ENCODE measurements around the gene DDX10. TPM values are rescaled to one million over a fixed set of nuclear protein-coding genes. Genes with fewer than 3 reads are reported as not detected.

The DDX10 gene
- total RNA-seq, 1 donor from 2014 or later, result 34.7 TPM

DNA sequence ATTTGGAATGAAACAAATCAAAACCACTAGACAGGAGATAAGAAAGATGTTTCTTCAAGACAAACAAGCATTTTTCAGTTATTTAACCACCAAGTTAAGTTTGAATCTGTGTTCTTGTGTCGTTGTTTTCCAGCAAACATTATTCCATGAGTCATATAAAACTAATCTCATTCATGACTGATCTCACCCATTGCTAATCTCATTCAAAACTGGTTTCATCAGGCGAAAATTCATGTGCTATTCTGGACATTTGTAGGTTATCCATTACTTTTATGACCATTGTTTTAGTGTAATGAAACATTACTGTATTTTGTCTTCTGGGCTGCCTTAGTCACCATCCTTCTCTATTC is 221.8 kb downstream of the DDX10 start:
- no peak for DNase-seq (ENCODE audit: extremely low spot score, unreplicated experiment)
- H3K4me3 Mint-ChIP-seq, result no peak overlapping the region
- no peaks in the 10 kb centered on the region for H3K27me3 Mint-ChIP-seq
- no peak overlapping the region for H3K27ac Mint-ChIP-seq
- H3K9me3 Mint-ChIP-seq, result no peaks in the 10 kb centered on the region
- H3K36me3 Mint-ChIP-seq, result no peaks in the 10 kb centered on the region
- TF ChIP-seq, protein P1, sequence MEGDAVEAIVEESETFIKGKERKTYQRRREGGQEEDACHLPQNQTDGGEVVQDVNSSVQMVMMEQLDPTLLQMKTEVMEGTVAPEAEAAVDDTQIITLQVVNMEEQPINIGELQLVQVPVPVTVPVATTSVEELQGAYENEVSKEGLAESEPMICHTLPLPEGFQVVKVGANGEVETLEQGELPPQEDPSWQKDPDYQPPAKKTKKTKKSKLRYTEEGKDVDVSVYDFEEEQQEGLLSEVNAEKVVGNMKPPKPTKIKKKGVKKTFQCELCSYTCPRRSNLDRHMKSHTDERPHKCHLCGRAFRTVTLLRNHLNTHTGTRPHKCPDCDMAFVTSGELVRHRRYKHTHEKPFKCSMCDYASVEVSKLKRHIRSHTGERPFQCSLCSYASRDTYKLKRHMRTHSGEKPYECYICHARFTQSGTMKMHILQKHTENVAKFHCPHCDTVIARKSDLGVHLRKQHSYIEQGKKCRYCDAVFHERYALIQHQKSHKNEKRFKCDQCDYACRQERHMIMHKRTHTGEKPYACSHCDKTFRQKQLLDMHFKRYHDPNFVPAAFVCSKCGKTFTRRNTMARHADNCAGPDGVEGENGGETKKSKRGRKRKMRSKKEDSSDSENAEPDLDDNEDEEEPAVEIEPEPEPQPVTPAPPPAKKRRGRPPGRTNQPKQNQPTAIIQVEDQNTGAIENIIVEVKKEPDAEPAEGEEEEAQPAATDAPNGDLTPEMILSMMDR (conservative IDR thresholded peaks at IDR 0.05), result no peak
- peaks cover 22% of the 10 kb centered on the region for H3K4me1 Mint-ChIP-seq (ENCODE audit: unreplicated experiment)

DNA sequence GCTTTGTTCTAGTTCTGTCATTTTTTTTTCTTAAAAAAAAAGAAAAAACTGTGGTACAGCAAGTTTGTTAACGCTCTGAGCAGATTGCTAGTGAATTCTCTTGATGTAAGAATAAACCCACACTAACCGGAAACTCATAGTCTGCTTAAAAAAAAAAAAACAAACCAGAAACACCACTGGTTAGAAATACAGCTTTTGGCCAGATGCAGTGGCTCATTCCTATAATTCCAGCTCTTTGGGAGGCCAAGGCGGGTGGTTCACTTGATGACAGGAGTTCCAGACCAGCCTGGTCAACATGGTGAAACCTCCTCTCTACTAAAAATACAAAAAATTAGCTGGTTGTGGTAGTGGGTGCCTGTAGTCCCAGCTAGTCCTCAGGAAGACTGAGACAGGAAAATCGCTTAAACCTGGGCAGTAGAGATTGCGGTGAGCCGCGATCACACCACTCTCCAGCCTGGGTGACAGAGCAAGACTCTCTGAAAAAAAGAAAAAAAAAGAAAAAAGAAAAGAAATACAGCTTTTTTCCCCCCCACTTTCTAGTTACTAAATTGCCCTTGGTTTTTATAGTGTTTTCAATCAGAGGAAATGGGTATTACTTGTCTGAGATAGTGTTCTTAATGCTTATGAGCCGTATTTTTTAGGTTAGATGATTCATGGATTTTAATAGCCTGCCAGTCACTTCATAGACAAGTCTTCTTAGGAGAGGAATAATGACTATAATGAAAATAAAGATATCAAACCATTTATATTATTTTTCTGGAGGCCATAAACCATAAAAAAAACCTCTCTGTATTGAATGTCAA is 222.8 kb downstream of the DDX10 start:
- Mint-ChIP-seq H3K9me3 (no peaks in the 10 kb centered on the region), H3K36me3 (no peaks in the 10 kb centered on the region), H3K4me3 (no peak overlapping the region), H3K27ac (no peak overlapping the region), H3K27me3 (no peaks in the 10 kb centered on the region), H3K4me1 (ENCODE audit: unreplicated experiment) (peaks cover 19% of the 10 kb centered on the region)
- no peak for DNase-seq (ENCODE audit: extremely low spot score, unreplicated experiment)
- TF ChIP-seq, protein P1 (conservative IDR thresholded peaks at IDR 0.05), result no peak

DNA sequence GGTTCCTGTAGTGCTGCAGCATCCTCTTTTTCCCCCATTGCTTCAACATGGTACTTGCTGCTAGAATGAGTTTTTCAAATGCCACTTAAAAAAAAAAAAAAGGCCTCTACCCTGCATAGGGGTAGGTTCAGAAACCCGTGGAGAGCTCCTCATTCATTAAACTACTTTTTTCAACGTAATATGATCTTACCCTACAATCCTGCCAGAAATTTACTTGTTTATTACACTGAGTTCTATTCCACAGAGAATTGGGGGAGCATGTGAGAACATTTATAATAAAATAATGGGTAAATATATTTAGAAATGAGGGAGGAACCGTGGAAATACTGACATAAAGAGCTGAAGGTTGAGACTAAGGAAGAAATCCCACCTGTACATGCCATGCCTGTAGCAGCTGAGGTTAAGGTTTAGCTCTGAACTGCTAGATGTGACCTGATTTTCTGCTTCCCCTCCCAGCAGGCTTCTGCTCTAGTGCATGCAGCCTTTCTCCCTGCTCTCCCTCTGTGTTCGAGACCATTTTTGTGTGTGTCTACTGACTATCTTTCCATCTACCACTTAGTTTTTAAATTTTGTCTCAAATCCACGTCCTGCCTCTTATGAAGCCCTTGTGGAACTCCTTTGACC is 225.7 kb downstream of the DDX10 start:
- H3K36me3 Mint-ChIP-seq, result no peaks in the 10 kb centered on the region
- no peak overlapping the region for H3K27ac Mint-ChIP-seq
- peaks cover 19% of the 10 kb centered on the region for H3K4me1 Mint-ChIP-seq (ENCODE audit: unreplicated experiment)
- no peak for DNase-seq (ENCODE audit: extremely low spot score, unreplicated experiment)
- no peak overlapping the region for H3K4me3 Mint-ChIP-seq
- no peaks in the 10 kb centered on the region for H3K9me3 Mint-ChIP-seq
- H3K27me3 Mint-ChIP-seq, result no peaks in the 10 kb centered on the region
- TF ChIP-seq, protein P1 (conservative IDR thresholded peaks at IDR 0.05), result no peak

DNA sequence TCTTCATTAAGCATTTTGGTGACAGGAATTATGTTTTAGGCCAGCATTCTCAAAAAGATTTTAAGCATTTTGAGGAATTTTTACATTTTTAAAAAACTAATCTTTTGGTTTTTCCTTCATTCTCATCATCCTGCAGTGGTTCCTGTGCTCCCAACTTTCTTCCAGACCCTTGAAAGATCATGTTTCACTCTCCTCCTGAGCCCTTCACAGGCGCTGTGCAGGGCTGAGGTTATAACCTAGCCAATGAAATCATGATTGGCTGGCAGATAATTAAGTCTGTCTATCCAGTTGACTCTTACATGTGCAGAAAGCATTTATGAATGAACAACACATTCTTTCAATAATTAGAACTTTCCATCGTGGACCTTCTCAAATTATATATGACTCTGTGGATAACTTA is 226.3 kb downstream of the DDX10 start:
- Mint-ChIP-seq H3K36me3 (no peaks in the 10 kb centered on the region), H3K27me3 (no peaks in the 10 kb centered on the region), H3K9me3 (no peaks in the 10 kb centered on the region), H3K27ac (no peak overlapping the region), H3K4me1 (ENCODE audit: unreplicated experiment) (peaks cover 19% of the 10 kb centered on the region), H3K4me3 (no peak overlapping the region)
- DNase-seq (ENCODE audit: extremely low spot score, unreplicated experiment), result no peak
- TF ChIP-seq, protein P1 (conservative IDR thresholded peaks at IDR 0.05), result no peak

DNA sequence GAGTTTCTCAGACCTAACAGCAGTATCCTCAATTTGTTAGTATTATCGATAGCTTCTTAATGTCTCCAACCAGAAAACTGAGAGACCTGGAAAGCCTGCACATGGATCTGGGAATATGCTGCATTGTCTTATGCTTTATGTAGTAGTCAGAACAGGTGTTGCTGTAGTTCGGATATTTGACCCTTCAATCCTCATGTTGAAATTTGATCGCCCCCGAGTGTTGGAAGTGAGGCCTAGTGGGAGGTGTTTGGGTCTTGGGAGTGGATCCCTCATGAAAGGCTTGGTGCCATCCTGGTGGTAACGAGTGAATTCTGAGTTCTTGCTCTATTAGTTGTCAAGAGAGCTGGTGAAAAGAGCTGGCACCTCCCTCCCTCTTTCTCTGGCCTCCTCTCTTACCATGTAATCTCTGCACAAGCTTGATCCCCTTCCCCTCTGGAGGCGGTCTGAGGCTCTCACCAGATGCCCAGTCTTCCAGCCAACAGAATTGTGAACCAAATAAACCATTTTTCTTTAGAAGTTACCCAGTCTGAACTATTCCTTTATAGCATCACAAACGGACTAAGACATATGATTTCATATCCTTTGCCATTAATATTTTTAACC is 227.1 kb downstream of the DDX10 start:
- Mint-ChIP-seq H3K4me3 (no peak overlapping the region), H3K27me3 (no peaks in the 10 kb centered on the region), H3K36me3 (no peaks in the 10 kb centered on the region), H3K9me3 (no peaks in the 10 kb centered on the region), H3K27ac (no peak overlapping the region), H3K4me1 (ENCODE audit: unreplicated experiment) (peaks cover 19% of the 10 kb centered on the region)
- no peak for DNase-seq (ENCODE audit: extremely low spot score, unreplicated experiment)
- TF ChIP-seq, protein P1 (conservative IDR thresholded peaks at IDR 0.05), result no peak

All from type B pancreatic cell (in vitro differentiated cells).